ENCODE results near the gene TMCC3.
"Not testable (repeated sequence)": the region's sequence is repeated elsewhere in the genome, so short reads cannot be mapped to it uniquely, and the experiment has no call there.

The TMCC3 gene

DNA sequence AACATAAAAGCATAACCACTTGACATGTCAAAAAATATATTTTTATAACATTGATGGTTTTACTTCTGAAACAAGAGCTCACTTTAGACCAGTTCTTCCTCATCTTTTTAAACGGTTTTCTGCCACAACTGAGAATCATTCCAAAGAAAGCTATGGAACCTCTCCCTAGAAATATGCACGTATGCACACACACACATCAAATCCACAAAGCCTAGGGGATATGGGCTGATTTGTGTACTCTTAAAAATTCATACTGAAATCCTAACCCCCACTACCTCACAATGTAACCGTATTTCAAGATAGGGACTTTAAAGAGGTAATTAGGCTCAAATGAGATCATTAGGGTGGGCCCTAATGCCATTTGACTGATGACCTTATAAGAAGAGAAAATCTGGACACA lies 19.3 kb downstream of the TMCC3 start:
- DNase-seq, result no peak

GRCh38 chr12:94628819-94629472 lies 21.4 kb downstream of the TMCC3 start:
- DNase-seq, result no peak

GRCh38 chr12:94628369-94628768 lies 22.0 kb downstream of the TMCC3 start:
- DNase-seq, result no peak

- DNase-seq, result no peak
Observed at GRCh38 chr12:94625531-94625930, 24.8 kb downstream of the TMCC3 start.

DNA sequence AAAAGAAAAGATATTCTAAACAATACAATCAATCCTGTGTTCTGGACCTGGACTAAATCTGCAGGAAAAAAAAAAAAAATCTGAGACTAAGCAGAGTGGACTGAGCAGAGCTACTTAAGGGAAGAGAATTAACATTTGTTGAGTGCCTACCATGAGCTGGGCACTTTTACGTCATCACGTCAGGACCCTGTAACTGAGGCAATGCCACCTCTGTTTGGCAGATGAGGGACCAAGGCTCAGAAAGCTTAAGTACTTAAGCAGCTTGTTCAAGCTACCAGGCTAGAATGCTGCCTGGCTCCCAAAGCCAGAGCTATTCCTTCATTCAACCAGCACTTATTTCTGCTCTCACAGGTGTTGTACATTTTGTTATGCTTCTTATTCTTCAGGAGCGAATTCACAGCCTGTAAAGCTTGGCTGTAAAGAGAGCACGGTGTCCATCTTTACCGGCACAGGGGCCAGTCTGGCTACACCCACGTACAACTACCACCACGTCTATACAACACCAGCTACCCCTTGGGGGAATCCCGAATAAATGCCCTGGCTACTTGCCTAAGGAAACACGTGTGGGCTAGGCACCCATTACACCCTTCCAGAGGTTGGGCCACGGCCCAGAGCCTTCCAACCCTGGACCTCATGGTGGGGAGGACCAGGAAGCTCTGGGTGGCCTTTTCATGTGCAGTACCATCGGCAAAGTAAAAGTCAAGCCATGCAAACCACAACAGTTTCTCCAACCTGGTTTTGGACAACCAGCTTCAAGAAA lies 27.0 kb downstream of the TMCC3 start:
- no peak for DNase-seq

- DNase-seq, result no peak
Observed at GRCh38 chr12:94622475-94622874, 27.9 kb downstream of the TMCC3 start.

DNA sequence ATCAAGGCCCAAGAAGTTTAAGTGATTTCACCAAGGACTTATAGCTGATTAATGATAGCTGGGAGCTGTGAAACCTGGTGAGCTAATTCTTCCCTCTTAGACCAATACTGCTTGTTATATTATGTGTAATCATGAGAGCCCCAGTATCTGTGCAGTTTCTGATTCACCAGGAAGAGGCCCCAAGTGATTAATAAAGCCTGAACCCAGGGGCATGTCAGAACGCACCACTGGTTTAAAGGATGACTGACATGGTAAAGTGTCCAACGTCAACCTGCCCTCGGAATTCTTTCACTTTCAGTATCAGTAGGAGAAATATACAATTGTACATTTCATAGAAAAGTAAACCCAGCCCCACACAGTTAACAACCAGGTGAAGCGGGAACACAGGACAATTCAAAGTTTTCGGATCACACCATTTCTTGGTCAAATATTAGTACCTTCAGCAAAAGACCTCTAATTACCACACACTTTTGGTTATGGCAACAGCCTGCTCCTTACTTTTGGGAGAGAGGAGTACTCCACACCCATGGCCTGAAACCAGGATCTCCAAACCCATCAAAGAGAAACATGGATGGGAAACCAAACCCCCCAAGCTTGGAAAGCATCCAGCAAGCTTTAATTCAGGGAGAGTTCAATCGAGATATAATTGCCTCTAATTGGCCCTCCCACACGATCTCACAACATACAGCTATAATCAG lies 28.5 kb downstream of the TMCC3 start:
- no peak for DNase-seq

DNA sequence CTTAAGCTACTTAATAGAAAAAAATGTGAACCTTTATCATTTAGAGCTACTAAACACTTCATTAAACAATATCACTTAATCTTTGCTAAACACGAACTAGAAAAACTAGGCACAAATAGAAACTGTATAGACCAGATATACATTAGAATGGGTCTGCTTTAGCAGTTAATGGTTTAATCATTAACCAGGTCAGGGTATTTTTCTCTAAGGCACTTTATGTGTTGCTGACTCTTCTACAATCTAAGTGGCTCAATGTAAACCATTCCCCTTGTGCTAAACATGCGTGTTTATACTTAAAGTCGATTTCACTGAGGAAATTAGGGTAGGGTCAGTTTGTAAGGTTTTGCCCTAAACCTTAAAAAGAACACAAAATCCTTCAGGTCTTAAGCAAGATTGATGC lies 29.7 kb downstream of the TMCC3 start:
- no peak for DNase-seq

- no peak for DNase-seq
Observed at GRCh38 chr12:94618995-94619695, 31.2 kb downstream of the TMCC3 start.

DNA sequence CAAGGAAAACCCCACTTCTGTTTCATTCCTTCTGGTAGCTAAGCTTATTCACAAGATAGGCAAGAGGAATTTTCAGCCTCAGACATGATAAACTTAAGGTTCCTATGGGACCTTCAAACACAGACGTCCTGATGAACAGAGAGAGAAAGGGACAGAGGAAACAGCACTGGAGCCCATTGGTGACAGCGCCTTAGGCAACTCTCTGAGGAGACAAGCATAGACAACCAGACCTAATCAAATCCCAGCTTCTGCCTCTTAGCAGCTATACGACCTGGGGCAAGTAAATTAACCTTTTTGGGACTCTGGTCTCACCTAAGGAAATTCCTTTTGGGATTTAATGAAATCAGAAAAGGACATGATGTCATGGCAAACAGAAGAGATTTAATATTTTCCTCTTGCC lies 33.3 kb downstream of the TMCC3 start:
- no peak for DNase-seq

DNA sequence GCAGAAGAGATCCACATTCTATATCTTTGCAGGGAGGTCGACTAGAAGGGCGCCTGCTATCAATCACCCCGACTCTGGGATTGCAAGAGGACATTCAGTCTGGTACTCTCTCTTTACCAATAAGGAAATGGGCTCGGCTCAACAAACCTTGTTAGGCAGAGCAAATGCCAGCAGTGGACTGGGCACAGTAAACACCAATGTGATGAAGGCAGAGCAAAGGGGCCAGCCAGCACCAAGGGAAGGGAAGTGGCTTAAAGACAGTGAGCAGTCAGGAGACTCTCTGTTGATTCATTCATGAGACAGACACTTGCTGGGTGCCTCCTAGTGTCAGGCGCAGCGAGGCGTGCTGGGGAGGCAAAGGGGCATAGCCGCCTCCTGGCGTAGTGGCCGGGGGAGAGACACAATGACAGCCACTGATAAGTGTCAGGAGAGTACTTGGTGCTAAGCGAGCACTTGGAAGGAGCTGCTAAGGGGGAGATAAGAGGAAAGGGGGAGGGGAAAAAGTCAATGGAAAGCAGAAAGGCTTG lies 34.1 kb downstream of the TMCC3 start:
- no peak for DNase-seq

DNA sequence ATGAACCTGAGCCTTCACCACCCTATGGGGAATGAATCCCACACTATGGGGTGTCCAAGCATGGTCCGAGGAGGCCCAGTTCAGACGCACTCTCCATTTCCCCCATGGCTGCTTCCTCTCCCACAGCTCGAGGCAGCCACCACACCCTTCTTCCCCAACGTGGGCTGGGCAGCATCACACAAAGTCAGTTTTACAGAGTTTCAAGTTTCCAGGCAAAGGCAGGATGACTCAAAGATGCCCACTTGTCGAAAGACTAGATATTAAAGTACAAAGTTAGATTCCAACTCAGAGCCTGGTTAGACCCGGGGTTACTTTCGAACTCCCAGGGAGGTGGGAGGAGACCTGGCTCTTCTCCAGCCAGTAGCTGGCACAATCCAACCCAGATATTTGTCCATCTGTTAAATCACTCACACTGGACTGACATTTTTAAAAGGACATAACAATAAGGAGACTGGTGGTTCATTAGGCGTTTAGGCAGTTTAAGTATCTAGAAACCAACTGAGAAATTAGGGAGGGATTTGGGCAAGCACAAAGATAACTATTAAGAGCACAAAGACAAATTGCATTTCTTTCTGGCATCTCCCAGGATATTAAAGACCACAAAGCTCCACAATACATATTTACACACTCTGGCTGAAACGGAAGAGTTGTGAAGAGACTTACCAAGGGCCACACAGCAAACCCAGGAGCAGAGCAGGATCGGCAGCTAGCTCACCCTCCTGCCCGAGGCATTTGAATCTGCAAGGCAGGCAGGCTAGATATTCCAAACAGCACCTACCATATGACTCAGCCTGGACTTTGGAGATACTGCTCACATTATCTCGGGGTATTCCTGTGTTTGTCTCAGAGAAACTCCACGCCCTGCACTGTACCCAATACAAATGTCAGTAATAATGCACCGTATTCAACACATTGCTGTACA lies 34.8 kb downstream of the TMCC3 start:
- DNase-seq, result no peak

DNA sequence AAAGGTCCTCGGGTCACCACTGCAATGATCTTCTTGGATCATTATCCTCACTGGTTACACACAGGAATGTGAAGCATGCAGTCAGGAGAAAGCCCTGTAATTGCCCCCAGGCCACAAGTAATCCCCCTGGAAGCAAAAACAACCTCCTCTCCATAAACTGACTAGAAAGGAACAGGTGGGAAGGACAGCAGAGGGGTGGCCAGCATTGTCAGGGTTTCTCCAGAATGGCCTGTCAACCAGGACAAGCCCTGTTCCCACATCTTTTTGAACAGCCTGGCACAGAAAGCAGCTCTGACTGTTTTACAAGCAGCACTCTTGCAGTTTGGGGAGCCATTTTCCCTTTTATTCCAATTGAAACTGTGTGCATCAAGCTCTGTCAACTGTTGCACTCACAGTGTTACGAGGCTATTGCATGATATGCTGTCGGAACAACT lies 36.1 kb downstream of the TMCC3 start:
- DNase-seq, result no peak

- DNase-seq, result no peak
Observed at GRCh38 chr12:94609917-94610443, 40.4 kb downstream of the TMCC3 start.

DNA sequence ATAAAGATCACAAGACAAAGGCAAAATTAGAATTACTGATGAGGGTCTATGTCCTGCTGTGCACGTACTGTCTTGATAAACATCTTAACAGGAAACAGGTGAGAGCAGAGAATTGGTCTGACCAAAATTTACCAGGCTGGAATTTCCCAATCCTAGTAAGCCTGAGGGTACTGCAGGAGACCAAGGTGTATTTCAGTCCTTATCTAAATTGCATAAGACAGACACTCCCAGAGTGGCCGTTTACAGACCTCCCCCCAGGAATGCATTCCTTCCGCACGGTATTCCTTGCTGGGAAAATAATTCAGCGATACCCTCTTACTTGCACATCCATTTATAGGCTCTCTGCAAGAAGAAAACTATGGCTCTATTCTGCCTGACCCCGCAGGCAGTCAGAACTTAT lies 43.5 kb downstream of the TMCC3 start:
- DNase-seq, result not testable (repeated sequence)

- no peak for DNase-seq
Observed at GRCh38 chr12:94604366-94604698, 46.0 kb downstream of the TMCC3 start.

DNA sequence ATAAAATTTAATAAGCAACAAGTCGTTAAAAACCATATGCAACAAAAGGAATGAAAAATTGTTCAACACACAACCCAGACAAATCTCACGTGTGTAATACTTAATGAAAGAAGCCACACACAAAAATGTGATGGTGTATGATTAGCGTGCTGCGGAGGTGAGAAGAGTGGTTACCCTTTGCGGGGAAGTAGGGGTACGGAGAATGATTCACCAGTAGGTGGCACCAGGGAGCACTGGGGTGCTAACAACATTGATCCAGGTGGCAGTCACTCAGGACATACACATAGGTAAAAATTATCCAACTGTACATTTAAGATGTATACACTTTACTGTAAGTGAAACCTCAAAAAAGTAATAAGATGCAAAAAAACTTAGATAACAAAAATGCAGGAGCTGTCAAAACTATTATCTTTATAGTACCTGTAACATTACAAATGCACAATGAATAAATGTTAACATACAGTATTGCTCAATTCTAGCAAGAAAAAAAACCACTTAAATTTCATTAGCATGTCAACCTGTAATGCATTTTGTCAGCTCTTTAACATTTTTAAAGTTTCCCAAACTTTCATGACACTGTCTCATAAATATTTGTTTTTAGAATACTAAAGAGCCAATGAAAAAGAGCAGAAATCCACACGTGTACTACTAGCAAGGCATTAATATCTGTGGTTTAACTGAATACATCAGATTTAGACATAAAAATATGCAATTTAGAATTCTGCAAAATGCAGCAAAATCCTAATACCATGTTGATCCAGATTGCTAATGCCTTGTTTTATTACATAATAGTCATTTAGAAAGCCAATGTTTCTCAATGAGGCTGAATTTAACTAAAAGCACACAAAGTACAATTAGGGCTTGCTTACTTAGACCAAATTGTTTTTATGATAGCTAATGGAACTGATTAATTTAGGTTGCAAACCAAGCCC lies 46.7 kb downstream of the TMCC3 start:
- no peak for DNase-seq

- DNase-seq, result no peak
Observed at GRCh38 chr12:94602024-94602423, 48.3 kb downstream of the TMCC3 start.

GRCh38 chr12:94601307-94601706 lies 49.0 kb downstream of the TMCC3 start:
- DNase-seq, result not testable (repeated sequence)

- no peak for DNase-seq
Observed at GRCh38 chr12:94599189-94599588, 51.2 kb downstream of the TMCC3 start.

DNA sequence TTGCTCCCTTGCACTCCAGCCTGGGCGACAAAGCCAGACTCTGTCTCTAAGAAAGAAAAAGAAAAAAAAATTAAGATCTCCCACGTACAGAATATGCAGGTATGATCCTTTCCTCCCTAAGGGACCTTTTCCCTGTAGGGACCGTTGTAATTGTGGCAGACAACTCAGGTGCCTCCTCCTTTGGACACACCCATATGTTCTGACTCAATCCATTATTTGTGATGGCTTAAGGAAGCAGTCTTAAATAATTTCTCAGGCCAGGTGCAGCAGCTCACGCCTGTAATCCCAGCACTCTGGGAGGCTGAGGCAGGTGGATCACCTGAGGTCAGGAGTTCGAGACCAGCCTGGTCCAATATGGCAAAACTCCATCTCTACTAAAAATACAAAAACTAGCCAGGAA lies 53.1 kb downstream of the TMCC3 start:
- DNase-seq, result no peak
